HCT116 (cell line): ENCODE measurements around the gene UMODL1. TPM values are rescaled to one million over a fixed set of nuclear protein-coding genes. Genes with fewer than 3 reads are reported as not detected.

ENCODE experiments used
- ATAC-seq: fragments of 200-7000 bp; cut with Tn5 transposase; 2 replicates; pipeline ENCODE4 v1.9.1; 2020; ENCODE audit warnings: mild to moderate bottlenecking, moderate library complexity
- BruUV-seq: library from RNA; stranded (reverse); fragments of 400-500 nt; replicated peaks from 2 replicates; lab custom pipeline; 2021; lab: Mats Ljungman, UMichigan
- CTCF ChIA-PET: fragments of 300-600 bp; sonication (Branson Sonifier 250); formaldehyde crosslinking; loops from one replicate; lab custom pipeline; 2021; ENCODE audit warnings: antibody characterized with exemption; lab: Charles Lee
- POLR2A ChIA-PET: fragments of 300-600, 350-600 bp; sonication (Branson Sonifier 250); formaldehyde crosslinking; loops from one replicate; lab custom pipeline; 2021; ENCODE audit warnings: antibody characterized with exemption; lab: Charles Lee
- RAD21 ChIA-PET, 2 experiments: fragments of 300-600 bp; sonication (Branson Sonifier 250); formaldehyde crosslinking; loops; one replicate each; lab custom pipeline; 2023; ENCODE audit warnings: low total read pairs in 2 of 2; ENCODE audit not compliant: uncharacterized antibody in 2 of 2, unreplicated experiment in 2 of 2, low non-redundant PET in 1 of 2; lab: Charles Lee
- DNase-seq: peaks from one replicate; pipeline ENCODE4 v3.0.0-alpha.2; 2010; ENCODE audit warnings: low read depth, low spot score
- H2AFZ ChIP-seq: fragments of 200-600 bp; shearing (Covaris generic), sonication (generic); 2 replicates; pipeline ENCODE4 v1.6.1; 2017; ENCODE audit warnings: low read depth, mixed run types, mixed read lengths, antibody characterized with exemption, low read length; ENCODE audit not compliant: poor library complexity, severe bottlenecking
- H3K27ac ChIP-seq: 2 replicates; pipeline ENCODE4 v1.5.1; 2012; ENCODE audit warnings: low read depth, low read length
- H3K27me3 ChIP-seq: fragments of 200-600 bp; sonication (generic); 2 replicates; pipeline ENCODE4 v1.6.1; 2016; ENCODE audit warnings: mixed run types, low read length, mixed read lengths; ENCODE audit not compliant: insufficient read depth
- H3K36me3 ChIP-seq, 2 experiments: fragments of 200-500 bp in 1 of 2; fragments of 200-600 bp in 1 of 2; sonication (Bioruptor generic) in 1 of 2; sonication (generic) in 1 of 2; 2 replicates each; pipeline versions ENCODE4 v1.5.1 to v1.6.1; 2014 to 2016; ENCODE audit warnings: low read length in 2 of 2, inconsistent platforms in 1 of 2, mixed read lengths in 1 of 2, mixed run types in 1 of 2; ENCODE audit not compliant: insufficient read depth in 2 of 2, control insufficient read depth in 1 of 2
- H3K4me1 ChIP-seq, 2 experiments: fragments of 200-600 bp in 1 of 2; sonication (generic) in 1 of 2; 2 replicates each; pipeline versions ENCODE4 v1.5.1 to v1.6.1; 2012 to 2017; ENCODE audit warnings: low read length in 2 of 2, inconsistent platforms in 1 of 2, mild to moderate bottlenecking in 1 of 2, mixed read lengths in 1 of 2, mixed run types in 1 of 2, moderate library complexity in 1 of 2; ENCODE audit not compliant: insufficient read depth in 2 of 2, control insufficient read depth in 1 of 2
- H3K4me2 ChIP-seq: fragments of 200-600 bp; sonication (generic); 2 replicates; pipeline ENCODE4 v1.6.1; 2017; ENCODE audit warnings: mixed run types, low read length, mixed read lengths
- H3K4me3 ChIP-seq, 2 experiments: fragments of 200-600 bp in 1 of 2; sonication (generic) in 1 of 2; replicated peaks in 1 of 2; 2 replicates each; pipeline ENCODE4 v1.5.1; 2011 to 2016; ENCODE audit warnings: low read length in 2 of 2, control low read depth in 1 of 2, low read depth in 1 of 2, mild to moderate bottlenecking in 1 of 2, mixed read lengths in 1 of 2, mixed run types in 1 of 2
- H3K79me2 ChIP-seq: fragments of 200-600 bp; sonication (generic); 2 replicates; pipeline ENCODE4 v1.6.1; 2017; ENCODE audit warnings: mild to moderate bottlenecking, mixed run types, low read length, moderate library complexity, mixed read lengths; ENCODE audit not compliant: insufficient read depth
- H3K9ac ChIP-seq: fragments of 200-600 bp; sonication (generic); 2 replicates; pipeline ENCODE4 v1.6.1; 2016; ENCODE audit warnings: low read length, mixed read lengths
- H3K9me2 ChIP-seq: fragments of 200-600 bp; sonication (generic), shearing (Covaris generic); 2 replicates; pipeline ENCODE4 v1.6.1; 2017; ENCODE audit warnings: mixed run types, mild to moderate bottlenecking, moderate library complexity; ENCODE audit not compliant: insufficient read depth
- H3K9me3 ChIP-seq, 2 experiments: fragments of 200-500 bp in 1 of 2; fragments of 200-600 bp in 1 of 2; sonication (Bioruptor generic) in 1 of 2; sonication (generic) in 1 of 2; 2 replicates each; pipeline ENCODE4 v1.6.1; 2014 to 2017; ENCODE audit warnings: low read length in 2 of 2, mixed read lengths in 2 of 2, inconsistent platforms in 1 of 2, low read depth in 1 of 2, mild to moderate bottlenecking in 1 of 2, mixed run types in 1 of 2, moderate library complexity in 1 of 2; ENCODE audit not compliant: control insufficient read depth in 1 of 2, insufficient read depth in 1 of 2
- H4K20me1 ChIP-seq: fragments of 200-600 bp; sonication (generic), shearing (Covaris generic); 2 replicates; pipeline ENCODE4 v1.6.1; 2017; ENCODE audit warnings: mixed run types, mild to moderate bottlenecking, moderate library complexity; ENCODE audit not compliant: insufficient read depth
- CBX3 ChIP-seq: IDR thresholded peaks from 2 replicates; pipeline ENCODE4 v1.6.1; 2012; ENCODE audit warnings: low read depth
- EGR1 ChIP-seq: IDR thresholded peaks from 2 replicates; pipeline ENCODE4 v1.6.1; 2012; ENCODE audit warnings: low read depth
- ELF1 ChIP-seq: IDR thresholded peaks from 2 replicates; pipeline ENCODE4 v1.6.1; 2012; ENCODE audit warnings: low read depth, borderline replicate concordance
- EZH2 ChIP-seq: fragments of 200-600 bp; sonication (generic); IDR thresholded peaks from 2 replicates; pipeline ENCODE4 v1.6.1; 2017; ENCODE audit warnings: antibody characterized with exemption, mixed run types
- EZH2phosphoT487 ChIP-seq: fragments of 200-600 bp; IDR thresholded peaks from 2 replicates; pipeline ENCODE4 v1.6.1; 2018; ENCODE audit warnings: antibody characterized with exemption, borderline replicate concordance
- JUND ChIP-seq: IDR thresholded peaks from 2 replicates; pipeline ENCODE4 v1.6.1; 2012
- POLR2A ChIP-seq: IDR thresholded peaks from 2 replicates; pipeline ENCODE4 v1.7.0; 2011; ENCODE audit warnings: borderline replicate concordance; ENCODE audit not compliant: insufficient read depth, insufficient read length; ENCODE audit errors: extremely low read depth
- POLR2AphosphoS5 ChIP-seq: IDR thresholded peaks from 2 replicates; pipeline ENCODE4 v1.6.1; 2011; ENCODE audit warnings: mild to moderate bottlenecking, low read depth, low read length, moderate library complexity
- RAD21 ChIP-seq: IDR thresholded peaks from 2 replicates; pipeline ENCODE4 v1.6.1; 2012; ENCODE audit warnings: low read depth, mild to moderate bottlenecking
- SIN3A ChIP-seq: IDR thresholded peaks from 2 replicates; pipeline ENCODE4 v1.6.1; 2012; ENCODE audit warnings: low read depth
- SP1 ChIP-seq: IDR thresholded peaks from 2 replicates; pipeline ENCODE4 v1.6.1; 2012; ENCODE audit warnings: low read depth
- SRF ChIP-seq: IDR thresholded peaks from 2 replicates; pipeline ENCODE4 v1.6.1; 2012; ENCODE audit warnings: low read depth
- TCF7L2 ChIP-seq: IDR thresholded peaks from 2 replicates; pipeline ENCODE4 v1.7.0; 2011; ENCODE audit warnings: borderline replicate concordance, inconsistent platforms; ENCODE audit not compliant: insufficient read depth, insufficient read length; ENCODE audit errors: extremely low read depth
- YY1 ChIP-seq: IDR thresholded peaks from 2 replicates; pipeline ENCODE4 v1.6.1; 2011; ENCODE audit warnings: low read length, low read depth, moderate library complexity, mild to moderate bottlenecking; ENCODE audit not compliant: insufficient replicate concordance; ENCODE audit errors: extremely low read depth
- ZNF274 ChIP-seq: fragments of 200-500 bp; sonication (Bioruptor generic); IDR thresholded peaks from 2 replicates; pipeline ENCODE4 v1.6.1; 2014; ENCODE audit warnings: mild to moderate bottlenecking, low read depth, low read length, inconsistent platforms
- intact Hi-C: fragments of 100-400 bp; cut with micrococcal nuclease; formaldehyde crosslinking; loops from 2 replicates; pipeline ENCODE4 v1.10.0; 2022
- total RNA-seq: library from RNA; stranded (reverse); gene quantifications from one replicate; pipeline ENCODE4 v1.2.1, GENCODE V29; 2021; ENCODE audit not compliant: unreplicated experiment
- TF ChIP-seq, protein P1 (sequence below): IDR thresholded peaks from 2 replicates; pipeline ENCODE4 v1.6.1; 2012; ENCODE audit warnings: low read depth
- TF ChIP-seq, protein P2 (sequence below): IDR thresholded peaks from 2 replicates; pipeline ENCODE4 v1.6.1; 2012
- TF ChIP-seq, protein P3 (sequence below): IDR thresholded peaks from 2 replicates; pipeline ENCODE4 v1.6.1; 2011; ENCODE audit warnings: mild to moderate bottlenecking, low read length, moderate library complexity; ENCODE audit not compliant: insufficient replicate concordance; ENCODE audit errors: extremely low read depth

The UMODL1 gene
- total RNA-seq, 1 experiment from 2014 or later = not detected

DNA sequence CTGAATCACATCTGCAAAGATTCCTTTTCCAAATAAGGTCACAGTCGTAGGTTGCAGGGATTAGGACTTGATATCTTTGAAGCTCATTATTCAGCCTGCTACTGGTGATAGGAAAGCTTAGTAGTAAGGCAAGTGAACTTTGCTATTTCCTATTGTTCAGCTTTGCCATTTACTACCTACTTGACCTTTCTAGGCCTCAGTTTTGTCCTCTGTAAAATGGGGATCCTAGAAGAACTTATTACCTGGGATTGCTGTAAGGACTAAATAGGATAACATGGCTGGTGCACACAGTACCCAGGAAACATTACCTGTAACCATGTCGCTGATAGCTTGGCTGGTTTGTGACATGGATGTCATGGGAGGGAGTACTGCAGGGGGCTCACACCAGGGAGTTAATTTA is 24.5 kb downstream of the UMODL1 start:
- intact Hi-C loops = no loop called here
- DNase-seq (no peak), ATAC-seq (no peak)
- no peaks in the 10 kb centered on the region for H3K79me2 ChIP-seq
- ChIA-PET RAD21 (no interaction called here), POLR2A (no interaction called here), CTCF (no interaction called here)
- no peaks in the 10 kb centered on the region for H3K9me2 ChIP-seq
- no peak overlapping the region for H3K4me3 ChIP-seq
- peaks cover 8 to 20% of the 10 kb centered on the region in 2 experiments for H3K4me1 ChIP-seq
- no peaks in the 10 kb centered on the region for H4K20me1 ChIP-seq
- H3K36me3 ChIP-seq = no peaks in the 10 kb centered on the region
- H2AFZ ChIP-seq = no peak overlapping the region
- no peak overlapping the region for H3K4me2 ChIP-seq
- no peak overlapping the region for H3K9ac ChIP-seq
- no TSS peak for BruUV-seq
- peaks cover 0 to 5% of the 10 kb centered on the region in 2 experiments; a peak in 1 of 4 replicates for H3K9me3 ChIP-seq
- no peak overlapping the region for H3K27ac ChIP-seq
- TF ChIP-seq RAD21 = no peak
- no peak for TF ChIP-seq EZH2phosphoT487
- TF ChIP-seq, protein P1, sequence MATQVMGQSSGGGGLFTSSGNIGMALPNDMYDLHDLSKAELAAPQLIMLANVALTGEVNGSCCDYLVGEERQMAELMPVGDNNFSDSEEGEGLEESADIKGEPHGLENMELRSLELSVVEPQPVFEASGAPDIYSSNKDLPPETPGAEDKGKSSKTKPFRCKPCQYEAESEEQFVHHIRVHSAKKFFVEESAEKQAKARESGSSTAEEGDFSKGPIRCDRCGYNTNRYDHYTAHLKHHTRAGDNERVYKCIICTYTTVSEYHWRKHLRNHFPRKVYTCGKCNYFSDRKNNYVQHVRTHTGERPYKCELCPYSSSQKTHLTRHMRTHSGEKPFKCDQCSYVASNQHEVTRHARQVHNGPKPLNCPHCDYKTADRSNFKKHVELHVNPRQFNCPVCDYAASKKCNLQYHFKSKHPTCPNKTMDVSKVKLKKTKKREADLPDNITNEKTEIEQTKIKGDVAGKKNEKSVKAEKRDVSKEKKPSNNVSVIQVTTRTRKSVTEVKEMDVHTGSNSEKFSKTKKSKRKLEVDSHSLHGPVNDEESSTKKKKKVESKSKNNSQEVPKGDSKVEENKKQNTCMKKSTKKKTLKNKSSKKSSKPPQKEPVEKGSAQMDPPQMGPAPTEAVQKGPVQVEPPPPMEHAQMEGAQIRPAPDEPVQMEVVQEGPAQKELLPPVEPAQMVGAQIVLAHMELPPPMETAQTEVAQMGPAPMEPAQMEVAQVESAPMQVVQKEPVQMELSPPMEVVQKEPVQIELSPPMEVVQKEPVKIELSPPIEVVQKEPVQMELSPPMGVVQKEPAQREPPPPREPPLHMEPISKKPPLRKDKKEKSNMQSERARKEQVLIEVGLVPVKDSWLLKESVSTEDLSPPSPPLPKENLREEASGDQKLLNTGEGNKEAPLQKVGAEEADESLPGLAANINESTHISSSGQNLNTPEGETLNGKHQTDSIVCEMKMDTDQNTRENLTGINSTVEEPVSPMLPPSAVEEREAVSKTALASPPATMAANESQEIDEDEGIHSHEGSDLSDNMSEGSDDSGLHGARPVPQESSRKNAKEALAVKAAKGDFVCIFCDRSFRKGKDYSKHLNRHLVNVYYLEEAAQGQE = no peak
- TF ChIP-seq SP1 = no peak
- TF ChIP-seq SRF = no peak
- no peak for TF ChIP-seq EZH2
- TF ChIP-seq YY1 = no peak
- no peak for TF ChIP-seq SIN3A
- no peak for TF ChIP-seq EGR1
- TF ChIP-seq, protein P2, sequence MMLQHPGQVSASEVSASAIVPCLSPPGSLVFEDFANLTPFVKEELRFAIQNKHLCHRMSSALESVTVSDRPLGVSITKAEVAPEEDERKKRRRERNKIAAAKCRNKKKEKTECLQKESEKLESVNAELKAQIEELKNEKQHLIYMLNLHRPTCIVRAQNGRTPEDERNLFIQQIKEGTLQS = no peak
- no peak for TF ChIP-seq ZNF274
- TF ChIP-seq ELF1 = no peak
- no peak for TF ChIP-seq CBX3
- TF ChIP-seq JUND = no peak
- TF ChIP-seq POLR2A = no peak
- no peak for TF ChIP-seq POLR2AphosphoS5
- TF ChIP-seq, protein P3, sequence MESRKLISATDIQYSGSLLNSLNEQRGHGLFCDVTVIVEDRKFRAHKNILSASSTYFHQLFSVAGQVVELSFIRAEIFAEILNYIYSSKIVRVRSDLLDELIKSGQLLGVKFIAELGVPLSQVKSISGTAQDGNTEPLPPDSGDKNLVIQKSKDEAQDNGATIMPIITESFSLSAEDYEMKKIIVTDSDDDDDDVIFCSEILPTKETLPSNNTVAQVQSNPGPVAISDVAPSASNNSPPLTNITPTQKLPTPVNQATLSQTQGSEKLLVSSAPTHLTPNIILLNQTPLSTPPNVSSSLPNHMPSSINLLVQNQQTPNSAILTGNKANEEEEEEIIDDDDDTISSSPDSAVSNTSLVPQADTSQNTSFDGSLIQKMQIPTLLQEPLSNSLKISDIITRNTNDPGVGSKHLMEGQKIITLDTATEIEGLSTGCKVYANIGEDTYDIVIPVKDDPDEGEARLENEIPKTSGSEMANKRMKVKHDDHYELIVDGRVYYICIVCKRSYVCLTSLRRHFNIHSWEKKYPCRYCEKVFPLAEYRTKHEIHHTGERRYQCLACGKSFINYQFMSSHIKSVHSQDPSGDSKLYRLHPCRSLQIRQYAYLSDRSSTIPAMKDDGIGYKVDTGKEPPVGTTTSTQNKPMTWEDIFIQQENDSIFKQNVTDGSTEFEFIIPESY = no peak
- TF ChIP-seq TCF7L2 = no peak
- H3K27me3 ChIP-seq = peaks cover 7% of the 10 kb centered on the region; the same call in 1 of the 2 replicates
